ENCODE data around the gene ATP6V1B1. TPM values are rescaled to one million over a fixed set of nuclear protein-coding genes. Genes with fewer than 3 reads are reported as not detected.

Gene ATP6V1B1
- total RNA-seq, 1 donor from 2014 or later, result not detected

DNA sequence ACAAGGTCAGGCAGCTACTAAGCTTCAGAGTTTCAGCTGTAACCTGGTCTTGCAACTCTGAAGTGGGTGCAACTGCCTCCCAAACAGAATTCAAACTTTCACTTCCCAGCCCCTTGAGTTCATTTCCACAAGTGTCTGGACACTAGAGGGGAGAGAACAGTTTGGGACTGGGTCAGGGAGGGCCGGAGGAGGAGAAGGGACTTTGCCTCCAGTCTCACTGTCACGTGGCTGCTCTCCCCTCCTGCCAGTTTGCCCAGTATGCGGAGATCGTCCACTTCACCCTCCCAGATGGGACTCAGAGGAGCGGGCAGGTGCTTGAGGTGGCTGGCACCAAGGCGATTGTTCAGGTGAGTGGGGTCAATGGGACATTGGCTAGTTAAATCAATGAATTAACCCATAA is 22.1 kb downstream of the ATP6V1B1 start:
- DNase-seq, result peak; percentile 46
- no peaks in the 10 kb centered on the region for H3K36me3 Mint-ChIP-seq (ENCODE audit: low read depth)
- peaks cover 34% of the 10 kb centered on the region for H3K27me3 Mint-ChIP-seq
- intact Hi-C loops (cut with micrococcal nuclease), result no loop called here
- H3K4me1 Mint-ChIP-seq, result peaks cover 2% of the 10 kb centered on the region
- no peaks in the 10 kb centered on the region for H3K9me3 Mint-ChIP-seq
- no peak overlapping the region for H3K4me3 Mint-ChIP-seq
- no peak overlapping the region for H3K27ac Mint-ChIP-seq

DNA sequence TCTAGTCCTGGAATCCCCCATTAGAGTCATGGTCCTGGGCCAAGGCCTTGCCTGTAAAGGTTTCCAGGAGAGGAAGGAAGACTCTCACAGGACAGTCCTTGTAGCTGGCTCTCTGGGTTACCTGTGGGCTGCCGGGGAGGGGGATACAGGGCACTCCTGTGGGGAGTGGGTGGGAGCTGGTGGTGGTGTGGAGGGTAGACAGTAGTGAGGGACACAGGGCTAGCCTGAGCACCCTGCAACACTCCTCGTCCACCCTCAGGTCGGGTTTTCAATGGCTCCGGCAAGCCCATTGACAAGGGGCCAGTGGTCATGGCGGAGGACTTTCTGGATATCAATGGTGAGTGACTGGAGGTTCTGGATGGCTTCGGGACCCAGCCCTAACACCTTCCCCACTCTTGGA is 23.1 kb downstream of the ATP6V1B1 start:
- Mint-ChIP-seq H3K27ac (no peak overlapping the region), H3K36me3 (ENCODE audit: low read depth) (no peaks in the 10 kb centered on the region)
- no peak for DNase-seq

DNA sequence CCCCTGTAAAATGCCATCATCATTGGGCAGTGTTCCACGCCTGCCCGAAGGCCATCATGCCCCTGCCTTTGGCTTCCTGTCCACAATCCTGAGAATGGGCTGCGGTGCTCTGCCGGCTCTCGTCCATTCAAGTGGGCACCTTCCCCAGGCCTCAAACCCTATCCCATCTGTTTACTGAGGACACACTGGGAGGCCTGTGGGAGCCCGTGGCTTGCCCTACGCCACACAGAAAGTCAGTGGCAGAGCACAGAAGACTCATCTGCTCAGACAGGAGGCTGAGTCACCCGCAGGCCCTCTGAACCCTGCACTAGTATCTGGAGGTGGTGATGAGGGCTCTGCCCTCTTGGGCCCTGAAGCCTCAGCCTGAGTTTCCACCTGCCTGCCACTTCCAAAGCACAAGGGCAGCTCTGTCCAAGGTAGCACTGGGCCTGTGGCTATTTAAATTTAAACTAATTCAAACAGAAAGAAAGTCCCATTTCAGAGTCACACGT is 23.6 kb downstream of the ATP6V1B1 start:
- Mint-ChIP-seq H3K9me3 (no peaks in the 10 kb centered on the region), H3K27me3 (peaks cover 35% of the 10 kb centered on the region), H3K27ac (no peak overlapping the region), H3K4me3 (no peak overlapping the region), H3K36me3 (ENCODE audit: low read depth) (no peaks in the 10 kb centered on the region), H3K4me1 (peaks cover 2% of the 10 kb centered on the region)
- intact Hi-C loops (cut with micrococcal nuclease), result no loop called here
- peak; percentile 54 for DNase-seq

More for the DNA sequence above, 23.1 kb downstream of the ATP6V1B1 start:
- Mint-ChIP-seq H3K27me3 (peaks cover 36% of the 10 kb centered on the region), H3K4me3 (no peak overlapping the region), H3K4me1 (peaks cover 2% of the 10 kb centered on the region), H3K9me3 (no peaks in the 10 kb centered on the region)
- intact Hi-C loops (cut with micrococcal nuclease), result no loop called here

DNA sequence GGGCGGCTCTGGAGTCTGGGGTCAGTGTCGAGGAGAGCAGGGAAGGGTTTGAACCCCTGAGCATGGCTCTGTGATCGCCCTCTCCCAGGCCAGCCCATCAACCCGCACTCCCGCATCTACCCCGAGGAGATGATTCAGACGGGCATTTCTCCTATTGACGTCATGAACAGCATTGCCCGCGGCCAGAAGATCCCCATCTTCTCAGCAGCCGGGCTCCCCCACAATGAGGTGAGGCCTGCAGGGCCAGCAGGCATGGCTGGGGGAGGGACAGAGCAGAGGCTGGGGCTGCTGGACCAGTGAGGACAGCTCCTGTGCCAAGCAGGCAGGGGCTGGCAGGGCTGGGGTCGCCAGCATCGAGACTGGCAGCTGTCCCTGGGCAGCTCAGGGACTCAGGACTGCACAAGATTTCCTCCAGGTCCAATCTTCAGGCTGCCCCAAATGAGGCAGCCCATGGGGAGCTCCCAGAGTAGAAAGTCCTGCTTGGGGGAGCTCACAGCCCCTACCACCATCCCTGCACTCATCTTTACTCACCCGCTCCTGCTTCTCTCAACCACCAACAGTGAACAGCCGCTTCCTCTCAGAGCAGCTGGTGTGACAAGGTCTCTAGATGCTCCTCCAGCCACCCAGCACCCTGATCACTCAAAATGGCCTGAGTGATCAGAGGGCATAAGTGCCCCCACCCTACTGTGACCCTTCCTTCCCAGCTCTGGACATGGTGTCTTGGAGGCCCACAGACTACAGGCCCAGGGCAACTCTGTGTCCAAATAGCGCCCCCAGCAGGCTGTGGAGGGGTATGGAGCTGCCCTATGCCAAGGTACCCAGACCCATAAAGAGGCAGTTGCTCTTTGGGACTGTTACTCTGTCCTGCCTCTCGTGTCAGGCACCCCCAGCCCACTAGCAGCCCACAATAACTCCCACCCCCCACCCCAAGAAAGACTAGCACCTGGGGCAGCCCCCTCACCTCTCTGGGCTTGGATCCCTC is 24.4 kb downstream of the ATP6V1B1 start:
- peaks cover 7% of the 10 kb centered on the region for H3K4me1 Mint-ChIP-seq
- H3K36me3 Mint-ChIP-seq (ENCODE audit: low read depth), result no peaks in the 10 kb centered on the region
- intact Hi-C loops (cut with micrococcal nuclease), result no loop called here
- H3K4me3 Mint-ChIP-seq, result no peak overlapping the region
- H3K9me3 Mint-ChIP-seq, result no peaks in the 10 kb centered on the region
- no peak overlapping the region for H3K27ac Mint-ChIP-seq
- DNase-seq, result peak; percentile 59
- peaks cover 31% of the 10 kb centered on the region for H3K27me3 Mint-ChIP-seq

DNA sequence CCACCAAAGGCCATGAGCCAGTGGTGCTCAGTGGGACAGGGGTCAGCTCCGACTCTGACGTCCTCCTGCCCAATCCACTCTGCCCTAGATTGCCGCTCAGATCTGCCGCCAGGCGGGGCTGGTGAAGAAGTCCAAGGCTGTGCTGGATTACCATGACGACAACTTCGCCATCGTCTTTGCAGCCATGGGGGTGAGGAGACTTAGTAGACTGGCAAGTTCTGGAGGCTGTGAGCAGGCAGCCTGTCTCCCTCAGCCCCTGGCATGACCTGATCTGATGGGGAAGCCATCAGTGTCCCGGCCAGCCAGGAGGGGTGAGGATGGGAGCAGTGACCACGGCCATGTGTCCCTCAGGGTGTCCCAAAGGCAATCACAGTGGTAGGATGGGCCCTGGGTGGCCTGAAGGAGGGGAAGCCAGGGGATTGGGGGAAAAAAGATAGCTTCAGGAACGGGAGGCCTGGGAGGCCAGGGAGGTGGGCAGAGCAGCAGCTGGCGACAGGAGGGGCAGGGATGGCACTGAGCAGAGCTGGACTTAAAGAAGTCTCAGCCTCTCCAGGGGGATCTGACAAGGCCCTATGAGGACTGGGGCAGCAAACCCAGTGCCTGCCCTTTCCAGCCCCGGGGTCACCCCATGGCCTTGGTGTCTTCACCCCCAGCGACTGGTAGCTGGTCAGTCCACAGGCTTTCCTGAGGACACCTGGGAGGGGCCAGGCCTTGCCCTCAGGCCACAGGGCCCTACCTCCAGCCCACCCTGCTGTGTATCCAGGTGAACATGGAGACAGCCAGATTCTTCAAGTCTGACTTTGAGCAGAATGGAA is 25.3 kb downstream of the ATP6V1B1 start:
- peak; percentile 53 for DNase-seq
- intact Hi-C loops (cut with micrococcal nuclease), result no loop called here
- H3K36me3 Mint-ChIP-seq (ENCODE audit: low read depth), result no peaks in the 10 kb centered on the region
- no peaks in the 10 kb centered on the region for H3K9me3 Mint-ChIP-seq
- peaks cover 8% of the 10 kb centered on the region for H3K4me1 Mint-ChIP-seq
- H3K4me3 Mint-ChIP-seq, result no peak overlapping the region
- peaks cover 23% of the 10 kb centered on the region for H3K27me3 Mint-ChIP-seq
- no peak overlapping the region for H3K27ac Mint-ChIP-seq

DNA sequence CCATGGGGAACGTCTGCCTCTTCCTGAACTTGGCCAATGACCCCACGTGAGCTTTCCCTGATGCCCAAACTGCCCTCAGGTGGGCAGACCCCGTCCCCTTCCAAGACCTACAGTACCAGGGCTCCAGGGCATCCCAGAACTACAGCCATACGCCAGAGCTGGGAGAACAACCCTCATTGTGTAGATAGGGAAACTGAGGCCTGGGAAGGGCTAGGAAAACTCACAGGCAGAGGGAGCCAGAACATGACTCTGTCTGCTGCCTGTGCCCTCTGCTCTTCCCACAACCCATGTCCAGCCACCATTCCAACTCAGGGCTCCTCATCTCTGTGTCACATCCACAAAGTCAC is 25.9 kb downstream of the ATP6V1B1 start:
- Mint-ChIP-seq H3K4me1 (peaks cover 8% of the 10 kb centered on the region), H3K36me3 (ENCODE audit: low read depth) (no peaks in the 10 kb centered on the region), H3K27ac (no peak overlapping the region), H3K4me3 (no peak overlapping the region), H3K27me3 (peaks cover 20% of the 10 kb centered on the region), H3K9me3 (no peaks in the 10 kb centered on the region)
- intact Hi-C loops (cut with micrococcal nuclease), result no loop called here
- peak; percentile 48 for DNase-seq

DNA sequence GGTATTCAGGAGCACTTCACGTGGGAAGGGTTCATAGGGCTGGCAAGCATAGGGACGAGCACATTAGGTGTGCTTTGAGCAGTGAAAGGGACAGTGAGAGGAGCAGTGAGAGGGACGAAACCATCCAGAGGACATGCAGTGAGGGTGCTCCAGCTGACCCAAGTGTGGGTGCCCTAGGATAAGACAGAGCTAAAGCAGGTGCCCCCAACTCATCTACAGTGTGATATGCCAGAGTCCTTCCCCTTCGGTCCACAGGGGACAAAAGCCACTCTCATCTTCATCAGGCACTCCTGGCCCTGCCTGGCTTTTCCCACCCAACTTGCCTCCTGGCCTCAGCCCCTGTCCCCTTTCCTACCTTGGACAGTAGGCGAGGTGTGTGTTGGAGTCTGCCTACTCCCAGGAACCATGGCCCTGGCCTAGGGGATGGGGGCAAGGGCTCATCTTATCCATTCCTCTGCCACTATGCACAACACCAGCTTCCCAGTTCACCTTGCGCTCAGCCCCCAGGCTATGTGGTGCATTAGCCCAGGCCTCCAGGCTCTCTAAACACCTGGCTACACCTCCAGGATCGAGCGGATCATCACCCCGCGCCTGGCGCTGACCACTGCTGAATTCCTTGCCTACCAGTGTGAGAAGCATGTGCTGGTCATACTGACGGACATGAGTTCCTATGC is 26.6 kb downstream of the ATP6V1B1 start:
- Mint-ChIP-seq H3K27me3 (peaks cover 23% of the 10 kb centered on the region), H3K36me3 (ENCODE audit: low read depth) (no peaks in the 10 kb centered on the region), H3K9me3 (no peaks in the 10 kb centered on the region), H3K4me1 (peaks cover 8% of the 10 kb centered on the region), H3K4me3 (no peak overlapping the region), H3K27ac (no peak overlapping the region)
- intact Hi-C loops (cut with micrococcal nuclease), result no loop called here
- peak; percentile 54 for DNase-seq

DNA sequence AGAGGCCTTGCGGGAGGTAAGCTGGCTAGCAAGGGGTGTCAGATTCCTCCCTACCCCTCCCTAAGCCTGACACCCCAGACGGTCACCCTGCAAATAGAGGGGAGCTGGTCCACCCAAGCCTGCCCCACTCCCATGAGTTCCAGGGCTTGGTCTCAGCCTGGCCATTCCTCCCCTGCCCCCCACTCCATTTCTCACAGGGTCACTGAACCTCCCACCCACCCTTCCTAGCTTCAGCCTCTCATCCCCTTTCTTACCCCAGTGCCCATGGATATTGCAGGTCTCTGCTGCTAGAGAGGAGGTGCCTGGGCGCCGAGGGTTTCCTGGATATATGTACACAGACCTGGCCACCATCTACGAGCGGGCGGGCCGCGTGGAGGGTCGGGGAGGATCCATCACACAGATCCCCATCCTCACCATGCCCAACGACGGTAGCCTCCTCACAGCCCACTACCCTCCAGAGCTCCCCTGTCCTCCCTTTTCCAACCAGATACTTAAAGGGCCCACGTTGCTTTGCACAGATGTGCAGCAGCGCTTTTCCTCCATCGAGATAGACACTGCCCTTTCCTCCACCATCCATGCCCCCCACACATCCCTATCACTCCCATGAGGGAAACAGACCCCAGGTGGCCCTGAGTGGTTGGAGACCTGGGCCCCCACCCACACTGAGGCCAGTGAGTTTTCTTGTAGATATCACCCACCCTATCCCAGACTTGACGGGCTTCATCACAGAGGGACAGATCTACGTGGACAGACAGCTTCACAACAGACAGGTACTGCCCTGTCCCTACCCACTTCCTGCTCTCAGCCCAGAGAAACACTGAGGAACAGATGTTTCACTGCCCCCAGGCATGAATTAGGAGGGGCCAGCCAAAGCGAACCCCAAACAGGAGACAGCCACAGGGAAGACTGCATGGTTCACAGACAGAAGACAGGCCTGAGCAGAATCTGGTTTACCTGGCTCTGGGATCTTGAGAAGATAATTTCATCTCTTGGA is 27.5 kb downstream of the ATP6V1B1 start:
- no peak overlapping the region for H3K27ac Mint-ChIP-seq
- intact Hi-C loops (cut with micrococcal nuclease), result no loop called here
- peaks cover 7% of the 10 kb centered on the region for H3K4me1 Mint-ChIP-seq
- no peak overlapping the region for H3K4me3 Mint-ChIP-seq
- peak; percentile 55 for DNase-seq
- H3K36me3 Mint-ChIP-seq (ENCODE audit: low read depth), result no peaks in the 10 kb centered on the region
- no peaks in the 10 kb centered on the region for H3K9me3 Mint-ChIP-seq
- H3K27me3 Mint-ChIP-seq, result peaks cover 29% of the 10 kb centered on the region

DNA sequence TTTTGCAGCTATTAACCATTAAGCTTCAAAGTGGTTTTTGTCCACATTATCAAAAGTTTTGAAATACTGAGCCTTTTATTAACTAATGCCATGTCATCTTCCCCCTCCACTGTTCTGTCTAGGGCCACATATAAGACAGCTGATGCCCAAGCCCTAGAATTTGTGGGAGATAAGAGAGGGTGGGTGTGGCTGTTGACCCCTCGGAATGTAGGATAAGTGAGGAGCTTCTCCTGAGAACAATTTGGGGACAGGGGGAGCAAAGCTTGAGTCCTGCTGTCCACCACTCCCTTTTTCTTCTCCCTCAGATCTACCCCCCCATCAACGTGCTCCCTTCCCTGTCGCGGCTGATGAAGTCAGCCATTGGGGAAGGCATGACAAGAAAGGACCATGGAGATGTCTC is 28.4 kb downstream of the ATP6V1B1 start:
- Mint-ChIP-seq H3K27me3 (peaks cover 33% of the 10 kb centered on the region), H3K27ac (no peak overlapping the region), H3K9me3 (no peaks in the 10 kb centered on the region), H3K4me3 (no peak overlapping the region), H3K4me1 (peaks cover 7% of the 10 kb centered on the region), H3K36me3 (ENCODE audit: low read depth) (no peaks in the 10 kb centered on the region)
- DNase-seq, result no peak
- intact Hi-C loops (cut with micrococcal nuclease), result loop anchor here (2.0 kb wide), 1 partner anchor 21 kb away; no protein-coding TSS in a partner anchor

DNA sequence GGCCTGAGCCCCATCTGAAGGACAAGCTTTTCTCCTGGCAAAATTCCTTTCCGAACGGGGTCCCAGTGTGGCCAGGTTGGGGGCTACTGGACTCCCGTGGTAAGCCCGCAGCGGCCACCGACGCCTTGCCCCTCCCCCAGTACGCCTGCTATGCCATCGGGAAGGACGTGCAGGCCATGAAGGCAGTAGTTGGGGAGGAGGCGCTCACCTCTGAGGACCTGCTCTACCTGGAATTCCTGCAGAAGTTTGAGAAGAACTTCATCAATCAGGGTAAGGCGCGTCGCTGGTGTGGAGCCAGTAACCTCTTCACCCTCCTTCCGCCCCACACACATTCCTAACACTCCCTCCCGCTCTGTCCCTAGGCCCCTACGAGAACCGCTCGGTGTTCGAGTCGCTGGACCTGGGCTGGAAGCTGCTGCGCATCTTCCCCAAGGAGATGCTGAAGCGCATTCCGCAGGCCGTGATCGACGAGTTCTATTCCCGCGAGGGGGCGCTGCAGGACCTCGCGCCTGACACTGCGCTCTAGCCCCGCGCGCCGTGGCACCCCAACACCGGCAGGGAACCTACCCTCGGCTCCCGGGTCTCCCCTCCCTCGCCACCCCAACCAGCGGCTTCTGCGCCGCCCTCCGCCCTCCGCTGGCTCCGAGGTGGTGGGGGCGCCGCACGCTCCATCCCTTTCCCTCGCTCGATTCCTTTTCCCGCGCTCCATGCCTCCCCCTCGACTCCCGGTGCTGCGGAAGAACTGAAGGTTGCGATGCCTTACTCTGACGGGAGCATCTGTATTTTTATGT is 29.1 kb downstream of the ATP6V1B1 start:
- intact Hi-C loops (cut with micrococcal nuclease), result loop anchor here (1.0 to 2.0 kb wide), 4 partner anchors 13 to 37 kb away; no protein-coding TSS in a partner anchor
- peak; percentile 95 for DNase-seq

DNA sequence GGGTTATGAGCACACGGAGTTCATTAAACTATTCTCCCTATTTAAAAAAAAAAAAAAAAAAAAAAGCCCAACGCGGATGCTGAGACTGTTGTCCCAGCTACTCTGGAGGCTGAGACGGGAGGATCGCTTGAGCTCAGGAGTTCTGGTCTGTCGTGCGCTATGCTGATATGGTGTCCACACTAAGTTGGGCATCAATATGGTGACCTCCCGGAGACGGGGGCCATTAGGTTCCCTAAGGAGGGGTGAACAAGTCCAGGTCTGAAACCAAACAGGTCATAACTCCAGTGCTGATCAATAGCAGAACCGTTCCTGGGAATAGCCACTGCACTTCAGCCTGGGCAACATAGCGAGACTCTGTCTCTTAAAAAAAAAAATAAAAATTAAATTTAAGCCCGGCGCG is 29.8 kb downstream of the ATP6V1B1 start:
- Mint-ChIP-seq H3K4me1 (peaks cover 7% of the 10 kb centered on the region), H3K36me3 (ENCODE audit: low read depth) (no peaks in the 10 kb centered on the region), H3K4me3 (peak overlapping the region; percentile 90), H3K27me3 (peaks cover 43% of the 10 kb centered on the region), H3K9me3 (no peaks in the 10 kb centered on the region), H3K27ac (no peak overlapping the region)
- peak; percentile 58 for DNase-seq
- intact Hi-C loops (cut with micrococcal nuclease), result loop anchor here (1.0 to 2.0 kb wide), 4 partner anchors 12 to 36 kb away; no protein-coding TSS in a partner anchor

More for the DNA sequence above, 29.1 kb downstream of the ATP6V1B1 start:
- Mint-ChIP-seq H3K27ac (no peak overlapping the region), H3K4me1 (peaks cover 7% of the 10 kb centered on the region), H3K27me3 (peaks cover 37% of the 10 kb centered on the region), H3K4me3 (peak overlapping the region; percentile 90), H3K36me3 (ENCODE audit: low read depth) (no peaks in the 10 kb centered on the region), H3K9me3 (no peaks in the 10 kb centered on the region)

DNA sequence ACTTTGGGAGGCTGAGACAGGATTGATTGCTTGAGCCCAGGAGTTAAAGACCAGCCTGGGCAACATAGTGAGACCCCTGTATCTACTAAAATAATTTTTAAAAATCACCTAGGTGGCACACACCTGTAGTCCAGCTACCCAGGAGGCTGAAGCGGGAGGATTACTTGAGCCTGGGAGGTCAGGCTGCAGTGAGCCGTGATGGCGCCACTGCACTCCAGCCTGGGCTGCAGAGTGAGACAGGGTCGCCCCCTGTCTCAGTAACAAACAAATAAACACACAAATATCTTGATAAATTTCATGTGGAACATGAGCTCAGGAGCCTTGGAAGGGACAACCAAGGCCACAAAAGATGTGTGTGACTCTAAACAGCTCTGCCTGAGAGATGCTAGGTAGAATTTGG is 31.0 kb downstream of the ATP6V1B1 start:
- Mint-ChIP-seq H3K4me3 (no peak overlapping the region), H3K36me3 (ENCODE audit: low read depth) (no peaks in the 10 kb centered on the region), H3K27me3 (peaks cover 48% of the 10 kb centered on the region), H3K27ac (no peak overlapping the region), H3K4me1 (peaks cover 7% of the 10 kb centered on the region), H3K9me3 (no peaks in the 10 kb centered on the region)
- DNase-seq, result peak; percentile 53
- intact Hi-C loops (cut with micrococcal nuclease), result no loop called here
